HepG2 (cell line): ENCODE measurements around the gene PEX11B. TPM values are rescaled to one million over a fixed set of nuclear protein-coding genes. Genes with fewer than 3 reads are reported as not detected.

Source experiments
- AGO2 ChIP-seq: fragments of 200-400 bp; formaldehyde crosslinking; optimal IDR thresholded peaks from 2 replicates; pipeline ENCODE3; 2017; ENCODE audit warnings: mild to moderate bottlenecking, low read depth, low read length, moderate library complexity
- ARNTL ChIP-seq: sonication (generic); formaldehyde crosslinking; IDR thresholded peaks from 2 replicates; pipeline ENCODE4 v1.4.0; 2020; ENCODE audit warnings: mild to moderate bottlenecking, missing genetic modification reagents
- EHMT2 ChIP-seq: fragments of 200-600 bp; sonication (generic); IDR thresholded peaks from 2 replicates; pipeline ENCODE4 v1.7.0; 2017; ENCODE audit warnings: antibody characterized with exemption, low read depth, low read length, borderline replicate concordance
- ESRRA ChIP-seq: sonication (generic); formaldehyde crosslinking; IDR thresholded peaks from 2 replicates; pipeline ENCODE4 v1.5.1; 2020; ENCODE audit warnings: mild to moderate bottlenecking, low read depth, missing genetic modification reagents
- ETV6 ChIP-seq: sonication (generic); formaldehyde crosslinking; conservative IDR thresholded peaks from 2 replicates; pipeline ENCODE4 v1.4.0; 2020; ENCODE audit warnings: missing genetic modification reagents
- GATA4 ChIP-seq: sonication (generic); IDR thresholded peaks from 2 replicates; pipeline ENCODE4 v1.6.1; 2016; ENCODE audit warnings: antibody characterized with exemption, low read depth, borderline replicate concordance
- JDP2 ChIP-seq: sonication (generic); formaldehyde crosslinking; IDR thresholded peaks from 2 replicates; pipeline ENCODE4 v1.8.1; 2022; ENCODE audit warnings: missing genetic modification reagents, borderline replicate concordance
- JUNB ChIP-seq: sonication (generic); formaldehyde crosslinking; IDR thresholded peaks from 2 replicates; pipeline ENCODE4 v1.8.0; 2022; ENCODE audit warnings: missing genetic modification reagents, mild to moderate bottlenecking, borderline replicate concordance
- NFE2L2 ChIP-seq: fragments of 150-350 bp; IDR thresholded peaks from 2 replicates; pipeline ENCODE4 v1.6.1; 2014; ENCODE audit warnings: low read length
- NFIB ChIP-seq: sonication (generic); formaldehyde crosslinking; IDR thresholded peaks from 2 replicates; pipeline ENCODE4 v1.9.0; 2021; ENCODE audit warnings: missing genetic modification reagents, mild to moderate bottlenecking, borderline replicate concordance
- PHF5A ChIP-seq: IDR thresholded peaks from one replicate; pipeline ENCODE4 v1.6.1; 2018; ENCODE audit warnings: low read depth, missing genetic modification reagents; ENCODE audit not compliant: unreplicated experiment
- SMYD3 ChIP-seq: sonication (generic); formaldehyde crosslinking; IDR thresholded peaks from 2 replicates; pipeline ENCODE4 v1.8.1; 2023; ENCODE audit warnings: mild to moderate bottlenecking, missing genetic modification reagents
- SP5 ChIP-seq: IDR thresholded peaks from 2 replicates; pipeline ENCODE4 v1.6.1; 2016; ENCODE audit warnings: low read depth, borderline replicate concordance
- SRSF9 ChIP-seq: fragments of 200-400 bp; formaldehyde crosslinking; IDR thresholded peaks from 2 replicates; pipeline ENCODE4 v1.6.1; 2018; ENCODE audit warnings: borderline replicate concordance, mild to moderate bottlenecking, low read depth, low read length; ENCODE audit not compliant: insufficient read depth, poor library complexity, severe bottlenecking
- TBX3 ChIP-seq: fragments of 450-650 bp; IDR thresholded peaks from 2 replicates; pipeline ENCODE4 v1.6.1; 2017; ENCODE audit warnings: antibody characterized with exemption, mild to moderate bottlenecking, inconsistent platforms, borderline replicate concordance
- THYN1 ChIP-seq: sonication (generic); formaldehyde crosslinking; IDR thresholded peaks from 2 replicates; pipeline ENCODE4 v1.8.1; 2023; ENCODE audit warnings: low read depth, mild to moderate bottlenecking, moderate library complexity, missing genetic modification reagents, borderline replicate concordance
- WIZ ChIP-seq: sonication (generic); formaldehyde crosslinking; IDR thresholded peaks from 2 replicates; pipeline ENCODE4 v1.5.1; 2020; ENCODE audit warnings: mild to moderate bottlenecking, missing genetic modification reagents
- ZNF232 ChIP-seq: sonication (generic); formaldehyde crosslinking; IDR thresholded peaks from 2 replicates; pipeline ENCODE4 v1.4.0; 2020; ENCODE audit warnings: missing genetic modification reagents, borderline replicate concordance
- ZNF281 ChIP-seq: sonication (generic); formaldehyde crosslinking; IDR thresholded peaks from 2 replicates; pipeline ENCODE4 v1.4.0; 2020; ENCODE audit warnings: missing genetic modification reagents, borderline replicate concordance
- ZNF292 ChIP-seq: sonication (generic); formaldehyde crosslinking; IDR thresholded peaks from 2 replicates; pipeline ENCODE4 v1.8.1; 2022; ENCODE audit warnings: mild to moderate bottlenecking, low read depth, missing genetic modification reagents, borderline replicate concordance
- ZNF530 ChIP-seq: sonication (generic); formaldehyde crosslinking; IDR thresholded peaks from 2 replicates; pipeline ENCODE4 v1.5.0; 2020; ENCODE audit warnings: low read depth, mild to moderate bottlenecking, missing genetic modification reagents
- ZNF766 ChIP-seq: sonication (generic); formaldehyde crosslinking; IDR thresholded peaks from 2 replicates; pipeline ENCODE4 v1.5.0; 2020; ENCODE audit warnings: missing genetic modification reagents, borderline replicate concordance
- polyA plus RNA-seq, 8 experiments: library from polyadenylated mRNA; depleted of rRNA in 3 of 8; stranded (reverse) in 7 of 8; unstranded in 1 of 8; fragments of >200 nt; fragmentation: Illumina TruSeq in 4 of 8; extraction: Trizol in 4 of 8; gene quantifications; 2 replicates each; pipeline versions ENCODE4 v1.2.1 to v1.2.3, GENCODE V29; 2011 to 2016; ENCODE audit warnings: low read depth in 4 of 8, missing spikeins in 1 of 8, mixed read lengths in 1 of 8; ENCODE audit not compliant: insufficient read depth in 1 of 8
- total RNA-seq, 5 experiments: library from RNA; depleted of rRNA; stranded (reverse); fragments of >200 nt; fragmentation: Illumina TruSeq; extraction: Trizol; gene quantifications; 2 replicates each; pipeline ENCODE4 v1.2.3, GENCODE V29; 2016; ENCODE audit warnings: low read depth in 1 of 5
- TF ChIP-seq, protein P1 (sequence below): sonication (generic); formaldehyde crosslinking; conservative IDR thresholded peaks from 2 replicates; pipeline ENCODE4 v1.8.0; 2022; ENCODE audit warnings: low read depth, missing genetic modification reagents
- TF ChIP-seq, protein P2 (sequence below): sonication (generic); formaldehyde crosslinking; IDR thresholded peaks from 2 replicates; pipeline ENCODE4 v1.8.0; 2022; ENCODE audit warnings: missing genetic modification reagents, mild to moderate bottlenecking, borderline replicate concordance

PEX11B gene
- total and polyA plus RNA-seq, 2 of the 13 experiments (the other 11 are each of a cell fraction or from before 2014, with no cell fraction given): 21.6 to 48.4 TPM

GRCh38 chr1:145918144-145918991, at the start of gene PEX11B (continued):
- TF ChIP-seq ZNF530: no peak
- TF ChIP-seq ETV6 (CRISPR knock-in tag): no peak
- no peak for TF ChIP-seq TBX3
- TF ChIP-seq ZNF281 (CRISPR knock-in tag): no peak
- peak; percentile 17 for TF ChIP-seq AGO2
- TF ChIP-seq SMYD3 (CRISPR knock-in tag): no peak
- TF ChIP-seq WIZ (CRISPR knock-in tag): no peak
- TF ChIP-seq SP5: peak; percentile 39; the same call in 1 of the 2 replicates
- 0 out of 2 replicates have a peak, but pooled peaks have one; percentile 34 for TF ChIP-seq ZNF232 (CRISPR knock-in tag)
- TF ChIP-seq, protein P1, sequence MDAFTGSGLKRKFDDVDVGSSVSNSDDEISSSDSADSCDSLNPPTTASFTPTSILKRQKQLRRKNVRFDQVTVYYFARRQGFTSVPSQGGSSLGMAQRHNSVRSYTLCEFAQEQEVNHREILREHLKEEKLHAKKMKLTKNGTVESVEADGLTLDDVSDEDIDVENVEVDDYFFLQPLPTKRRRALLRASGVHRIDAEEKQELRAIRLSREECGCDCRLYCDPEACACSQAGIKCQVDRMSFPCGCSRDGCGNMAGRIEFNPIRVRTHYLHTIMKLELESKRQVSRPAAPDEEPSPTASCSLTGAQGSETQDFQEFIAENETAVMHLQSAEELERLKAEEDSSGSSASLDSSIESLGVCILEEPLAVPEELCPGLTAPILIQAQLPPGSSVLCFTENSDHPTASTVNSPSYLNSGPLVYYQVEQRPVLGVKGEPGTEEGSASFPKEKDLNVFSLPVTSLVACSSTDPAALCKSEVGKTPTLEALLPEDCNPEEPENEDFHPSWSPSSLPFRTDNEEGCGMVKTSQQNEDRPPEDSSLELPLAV: no peak
- no peak for TF ChIP-seq PHF5A
- no peak; the same call in 1 of the 2 replicates for TF ChIP-seq ESRRA (CRISPR knock-in tag)
- TF ChIP-seq ZNF292 (CRISPR knock-in tag): no peak; the same call in 1 of the 2 replicates
- TF ChIP-seq NFIB (CRISPR knock-in tag): no peak
- TF ChIP-seq SRSF9: no peak
- TF ChIP-seq THYN1 (CRISPR knock-in tag): no peak
- no peak for TF ChIP-seq JDP2 (CRISPR knock-in tag)
- TF ChIP-seq, protein P2, sequence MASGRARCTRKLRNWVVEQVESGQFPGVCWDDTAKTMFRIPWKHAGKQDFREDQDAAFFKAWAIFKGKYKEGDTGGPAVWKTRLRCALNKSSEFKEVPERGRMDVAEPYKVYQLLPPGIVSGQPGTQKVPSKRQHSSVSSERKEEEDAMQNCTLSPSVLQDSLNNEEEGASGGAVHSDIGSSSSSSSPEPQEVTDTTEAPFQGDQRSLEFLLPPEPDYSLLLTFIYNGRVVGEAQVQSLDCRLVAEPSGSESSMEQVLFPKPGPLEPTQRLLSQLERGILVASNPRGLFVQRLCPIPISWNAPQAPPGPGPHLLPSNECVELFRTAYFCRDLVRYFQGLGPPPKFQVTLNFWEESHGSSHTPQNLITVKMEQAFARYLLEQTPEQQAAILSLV (CRISPR knock-in tag): no peak
- TF ChIP-seq EHMT2: no peak
- no peak for TF ChIP-seq ARNTL (CRISPR knock-in tag)
- no peak for TF ChIP-seq ZNF766
- TF ChIP-seq GATA4: no peak
- TF ChIP-seq JUNB (CRISPR knock-in tag): no peak
- no peak for TF ChIP-seq NFE2L2
